Peyer's patch (tissue), 4 donors: ENCODE measurements around the gene DRC3.

Source experiments
- POLR2A ChIP-seq, 2 donors: fragments of 450-650 bp; IDR thresholded peaks; one replicate each; pipeline ENCODE4 v1.5.1; 2017; ENCODE audit warnings: antibody characterized with exemption in 2 of 2, mild to moderate bottlenecking in 2 of 2, moderate library complexity in 2 of 2
- TF ChIP-seq, protein P1 (sequence below), 6 experiments: fragments of 450-650 bp in 4 of 6; fragments of 200-600 bp in 2 of 6; sonication (generic) in 1 of 6; IDR thresholded peaks; one replicate each; pipeline ENCODE4 v1.5.1; 2017 to 2019; ENCODE audit warnings: antibody characterized with exemption in 6 of 6, mild to moderate bottlenecking in 3 of 6, moderate library complexity in 1 of 6

DNA sequence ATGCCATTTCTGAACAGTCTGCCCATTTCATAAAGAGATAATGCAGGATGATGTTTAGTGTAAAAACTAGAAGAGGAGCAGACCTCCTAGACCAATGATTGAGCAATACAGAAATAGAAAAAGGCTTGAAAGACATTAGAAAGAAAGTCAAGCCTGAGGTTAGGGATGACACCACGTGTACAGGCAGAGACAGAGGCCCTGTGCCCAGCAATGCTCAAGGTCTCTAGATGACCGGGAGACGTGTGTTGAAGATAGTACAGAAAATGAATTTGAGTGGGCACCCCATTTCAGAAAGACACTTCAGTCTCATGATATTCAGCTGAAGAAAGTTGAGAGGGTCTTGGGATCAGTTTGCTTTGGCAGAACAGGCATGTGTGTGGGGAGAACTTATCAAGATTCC is 71.9 kb downstream of the DRC3 start:
- TF ChIP-seq, protein P1, sequence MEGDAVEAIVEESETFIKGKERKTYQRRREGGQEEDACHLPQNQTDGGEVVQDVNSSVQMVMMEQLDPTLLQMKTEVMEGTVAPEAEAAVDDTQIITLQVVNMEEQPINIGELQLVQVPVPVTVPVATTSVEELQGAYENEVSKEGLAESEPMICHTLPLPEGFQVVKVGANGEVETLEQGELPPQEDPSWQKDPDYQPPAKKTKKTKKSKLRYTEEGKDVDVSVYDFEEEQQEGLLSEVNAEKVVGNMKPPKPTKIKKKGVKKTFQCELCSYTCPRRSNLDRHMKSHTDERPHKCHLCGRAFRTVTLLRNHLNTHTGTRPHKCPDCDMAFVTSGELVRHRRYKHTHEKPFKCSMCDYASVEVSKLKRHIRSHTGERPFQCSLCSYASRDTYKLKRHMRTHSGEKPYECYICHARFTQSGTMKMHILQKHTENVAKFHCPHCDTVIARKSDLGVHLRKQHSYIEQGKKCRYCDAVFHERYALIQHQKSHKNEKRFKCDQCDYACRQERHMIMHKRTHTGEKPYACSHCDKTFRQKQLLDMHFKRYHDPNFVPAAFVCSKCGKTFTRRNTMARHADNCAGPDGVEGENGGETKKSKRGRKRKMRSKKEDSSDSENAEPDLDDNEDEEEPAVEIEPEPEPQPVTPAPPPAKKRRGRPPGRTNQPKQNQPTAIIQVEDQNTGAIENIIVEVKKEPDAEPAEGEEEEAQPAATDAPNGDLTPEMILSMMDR (IDR thresholded peaks at IDR 0.05), result no peak
- TF ChIP-seq POLR2A (IDR thresholded peaks at IDR 0.05), result no peak
